SJCRH30 (cell line): Measurements from ENCODE around the gene DGKA. TPM values are rescaled to one million over a fixed set of nuclear protein-coding genes. Genes with fewer than 3 reads are reported as not detected.
A peak's percentile ranks its signal among the peaks of the same experiment; 100 is the strongest.
"Not testable (repeated sequence)": the region's sequence is repeated elsewhere in the genome, so short reads cannot be mapped to it uniquely, and the experiment has no call there.

ENCODE experiments used
- DNase-seq, 2 experiments: peaks; one replicate each; pipeline ENCODE4 v3.0.0-alpha.2; 2015 to 2020
- H3K27ac ChIP-seq: fragments of 250-450 bp; sonication (Bioruptor Pico); 2 replicates; pipeline ENCODE4 v1.5.1; 2020; ENCODE audit warnings: mild to moderate bottlenecking, moderate library complexity
- H3K27me3 ChIP-seq: fragments of 250-450 bp; sonication (Bioruptor Pico); 2 replicates; pipeline ENCODE4 v1.5.1; 2020; ENCODE audit warnings: mild to moderate bottlenecking, moderate library complexity
- H3K36me3 ChIP-seq: fragments of 250-450 bp; sonication (Bioruptor Pico); 2 replicates; pipeline ENCODE4 v1.5.1; 2020; ENCODE audit warnings: mild to moderate bottlenecking, moderate library complexity
- H3K4me1 ChIP-seq: fragments of 250-450 bp; sonication (Bioruptor Pico); 2 replicates; pipeline ENCODE4 v1.5.1; 2020; ENCODE audit warnings: mild to moderate bottlenecking, moderate library complexity
- H3K4me3 ChIP-seq: fragments of 250-450 bp; sonication (Bioruptor Pico); 2 replicates; pipeline ENCODE4 v1.5.1; 2020; ENCODE audit warnings: mild to moderate bottlenecking, moderate library complexity
- H3K9me3 ChIP-seq: fragments of 250-450 bp; sonication (Bioruptor Pico); replicated peaks from 2 replicates; pipeline ENCODE4 v1.5.1; 2020; ENCODE audit warnings: mild to moderate bottlenecking, moderate library complexity
- total RNA-seq: library from RNA; depleted of rRNA; stranded (reverse); fragments of >200 nt; shearing (Covaris generic); gene quantifications from 2 replicates; pipeline ENCODE4 v1.2.3, GENCODE V29; 2014; rRNA removed

DGKA gene
- total RNA-seq, 1 experiment from 2014 or later = 4.4 TPM

GRCh38 chr12:55991110-55991509 lies 60.1 kb downstream of the DGKA start:
- Histone ChIP-seq H3K27ac (no peak overlapping the region), H3K36me3 (peaks cover 43% of the 10 kb centered on the region), H3K4me3 (no peak overlapping the region), H3K9me3 (no peaks in the 10 kb centered on the region), H3K27me3 (no peaks in the 10 kb centered on the region), H3K4me1 (no peaks in the 10 kb centered on the region)
- DNase-seq = no peak

- Histone ChIP-seq H3K27me3 (no peaks in the 10 kb centered on the region), H3K4me3 (no peak overlapping the region), H3K36me3 (peaks cover 30% of the 10 kb centered on the region), H3K27ac (no peak overlapping the region), H3K4me1 (no peaks in the 10 kb centered on the region), H3K9me3 (no peaks in the 10 kb centered on the region)
- no peak for DNase-seq
These were observed 62.4 kb downstream of the DGKA start for GRCh38 chr12:55993230-55993853.

GRCh38 chr12:55995366-55995765 lies 64.4 kb downstream of the DGKA start:
- Histone ChIP-seq H3K4me1 (no peaks in the 10 kb centered on the region), H3K27ac (no peak overlapping the region), H3K9me3 (no peaks in the 10 kb centered on the region), H3K4me3 (no peak overlapping the region), H3K36me3 (peaks cover 19% of the 10 kb centered on the region), H3K27me3 (no peaks in the 10 kb centered on the region)
- DNase-seq = no peak

- DNase-seq = peak; percentile 31 to 77
- Histone ChIP-seq H3K4me3 (peak overlapping the region; percentile 59), H3K9me3 (no peaks in the 10 kb centered on the region), H3K36me3 (peaks cover 10% of the 10 kb centered on the region), H3K4me1 (no peaks in the 10 kb centered on the region), H3K27ac (no peak overlapping the region), H3K27me3 (no peaks in the 10 kb centered on the region)
These were observed 65.3 kb downstream of the DGKA start for GRCh38 chr12:55996201-55996714.

- Histone ChIP-seq H3K9me3 (no peaks in the 10 kb centered on the region), H3K4me1 (no peaks in the 10 kb centered on the region), H3K27me3 (no peaks in the 10 kb centered on the region), H3K4me3 (peak within 1 kb of the TSS; percentile 59), H3K36me3 (peaks cover 8% of the 10 kb centered on the region; the same call in 1 of the 2 replicates), H3K27ac (no peak within 1 kb of the TSS)
- peak; percentile 94 to 95 for DNase-seq
These were observed 66.0 kb downstream of the DGKA start, which contains the start of gene SUOX for GRCh38 chr12:55996715-55997534. TSS of gene SUOX (plus strand) at chr12:55997276. CDS start at chr12:56002222, 4,946 bp downstream.

GRCh38 chr12:55997535-55997859 lies 66.5 kb downstream of the DGKA start:
- Histone ChIP-seq H3K27me3 (no peaks in the 10 kb centered on the region), H3K27ac (no peak overlapping the region), H3K9me3 (no peaks in the 10 kb centered on the region), H3K4me1 (no peaks in the 10 kb centered on the region), H3K4me3 (peak overlapping the region; percentile 59), H3K36me3 (peaks cover 4% of the 10 kb centered on the region; the same call in 1 of the 2 replicates)
- no peak for DNase-seq

- H3K36me3 ChIP-seq, H3K27me3 ChIP-seq, H3K4me1 ChIP-seq, H3K9me3 ChIP-seq, H3K4me3 ChIP-seq, DNase-seq, H3K27ac ChIP-seq: not testable (repeated sequence)
These were observed 68.6 kb downstream of the DGKA start for GRCh38 chr12:55999522-55999921.

- DNase-seq, H3K27me3 ChIP-seq, H3K4me1 ChIP-seq, H3K4me3 ChIP-seq, H3K9me3 ChIP-seq, H3K27ac ChIP-seq, H3K36me3 ChIP-seq: not testable (repeated sequence)
These were observed 69.1 kb downstream of the DGKA start for GRCh38 chr12:55999999-56000540.

- H3K4me3 ChIP-seq = no peak overlapping the region
These were observed 70.6 kb downstream of the DGKA start for GRCh38 chr12:56001487-56002100.

GRCh38 chr12:56003376-56003775 lies 72.4 kb downstream of the DGKA start:
- DNase-seq, H3K27me3 ChIP-seq, H3K4me1 ChIP-seq, H3K9me3 ChIP-seq, H3K4me3 ChIP-seq, H3K36me3 ChIP-seq, H3K27ac ChIP-seq: not testable (repeated sequence)

More at GRCh38 chr12:56001487-56002100, 70.6 kb downstream of the DGKA start:
- Histone ChIP-seq H3K27ac (no peak overlapping the region), H3K4me1 (no peaks in the 10 kb centered on the region), H3K36me3 (no peaks in the 10 kb centered on the region; the same call in 1 of the 2 replicates), H3K9me3 (no peaks in the 10 kb centered on the region), H3K27me3 (no peaks in the 10 kb centered on the region)
- no peak for DNase-seq

Other genes with a start within 250 kb of the DGKA start
- 21.8 and 27.1 TPM in 2 replicates for gene ITGA7, start 223.3 kb upstream of the DGKA start, total RNA-seq
- gene BLOC1S1, start 215.1 kb upstream of the DGKA start, total RNA-seq = 66.7 and 76.2 TPM in 2 replicates
- 2.0 and 2.5 TPM in 2 replicates for gene RDH5, start 210.8 kb upstream of the DGKA start, total RNA-seq
- gene CD63, start 202.2 kb upstream of the DGKA start, total RNA-seq = 598 and 676 TPM in 2 replicates
- gene GDF11, start 188.0 kb upstream of the DGKA start, total RNA-seq = 9.1 and 10.5 TPM in 2 replicates
- gene SARNP, start 113.4 kb upstream of the DGKA start, total RNA-seq = 109 and 132 TPM in 2 replicates
- gene ORMDL2, start 113.1 kb upstream of the DGKA start, total RNA-seq = 25.4 and 27.6 TPM in 2 replicates
- gene DNAJC14, start 101.6 kb upstream of the DGKA start, total RNA-seq = 33.3 TPM in 2 replicates
- 0.91 and 1.0 TPM in 2 replicates for gene MMP19, start 88.2 kb upstream of the DGKA start, total RNA-seq
- 24.0 and 25.6 TPM in 2 replicates for gene PYM1, start 3.3 kb upstream of the DGKA start, total RNA-seq
- gene PMEL, start 34.9 kb downstream of the DGKA start, total RNA-seq = 1.2 and 1.3 TPM in 2 replicates
- gene CDK2, start 35.7 kb downstream of the DGKA start, total RNA-seq = 99.6 and 106 TPM in 2 replicates
- gene RAB5B, start 42.9 kb downstream of the DGKA start, total RNA-seq = 59.4 and 61.0 TPM in 2 replicates
- gene SUOX, start 66.1 kb downstream of the DGKA start, total RNA-seq = 10.0 and 13.2 TPM in 2 replicates
- 1.7 and 2.2 TPM in 2 replicates for gene IKZF4, start 89.9 kb downstream of the DGKA start, total RNA-seq
- 229 and 271 TPM in 2 replicates for gene RPS26, start 110.8 kb downstream of the DGKA start, total RNA-seq
- 38.0 and 38.8 TPM in 2 replicates for gene ERBB3, start 149.0 kb downstream of the DGKA start, total RNA-seq
- gene PA2G4, start 173.4 kb downstream of the DGKA start, total RNA-seq = 342 and 348 TPM in 2 replicates
- 5,544 and 5,661 TPM in 2 replicates for gene RPL41, start 185.5 kb downstream of the DGKA start, total RNA-seq
- 5.5 and 5.8 TPM in 2 replicates for gene ZC3H10, start 187.1 kb downstream of the DGKA start, total RNA-seq
- 86.7 and 92.9 TPM in 2 replicates for gene ESYT1, start 197.1 kb downstream of the DGKA start, total RNA-seq
- 199 and 208 TPM in 2 replicates for gene MYL6B, start 221.4 kb downstream of the DGKA start, total RNA-seq
- 564 and 633 TPM in 2 replicates for gene MYL6, start 227.2 kb downstream of the DGKA start, total RNA-seq